SU-DHL-6 (cell line): Measurements from ENCODE around the gene HLA-DRA.
"Not testable (repeated sequence)": the region's sequence is repeated elsewhere in the genome, so short reads cannot be mapped to it uniquely, and the experiment has no call there.

Experiments used
- EZH2phosphoT487 ChIP-seq: fragments of 200-600 bp; sonication (generic), shearing (Covaris generic); conservative IDR thresholded peaks from 2 replicates; pipeline ENCODE4 v1.6.1; 2018; ENCODE audit warnings: mild to moderate bottlenecking, antibody characterized with exemption, low read length, moderate library complexity, mixed read lengths
- TF ChIP-seq, protein P1 (sequence below): fragments of 200-600 bp; sonication (generic); IDR thresholded peaks from one replicate; pipeline ENCODE4 v1.5.1; 2017; ENCODE audit warnings: antibody characterized with exemption, mild to moderate bottlenecking, low read length, moderate library complexity; ENCODE audit not compliant: insufficient read depth, poor library complexity, severe bottlenecking

- TF ChIP-seq, protein P1, sequence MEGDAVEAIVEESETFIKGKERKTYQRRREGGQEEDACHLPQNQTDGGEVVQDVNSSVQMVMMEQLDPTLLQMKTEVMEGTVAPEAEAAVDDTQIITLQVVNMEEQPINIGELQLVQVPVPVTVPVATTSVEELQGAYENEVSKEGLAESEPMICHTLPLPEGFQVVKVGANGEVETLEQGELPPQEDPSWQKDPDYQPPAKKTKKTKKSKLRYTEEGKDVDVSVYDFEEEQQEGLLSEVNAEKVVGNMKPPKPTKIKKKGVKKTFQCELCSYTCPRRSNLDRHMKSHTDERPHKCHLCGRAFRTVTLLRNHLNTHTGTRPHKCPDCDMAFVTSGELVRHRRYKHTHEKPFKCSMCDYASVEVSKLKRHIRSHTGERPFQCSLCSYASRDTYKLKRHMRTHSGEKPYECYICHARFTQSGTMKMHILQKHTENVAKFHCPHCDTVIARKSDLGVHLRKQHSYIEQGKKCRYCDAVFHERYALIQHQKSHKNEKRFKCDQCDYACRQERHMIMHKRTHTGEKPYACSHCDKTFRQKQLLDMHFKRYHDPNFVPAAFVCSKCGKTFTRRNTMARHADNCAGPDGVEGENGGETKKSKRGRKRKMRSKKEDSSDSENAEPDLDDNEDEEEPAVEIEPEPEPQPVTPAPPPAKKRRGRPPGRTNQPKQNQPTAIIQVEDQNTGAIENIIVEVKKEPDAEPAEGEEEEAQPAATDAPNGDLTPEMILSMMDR: not testable (repeated sequence)
- not testable (repeated sequence) for TF ChIP-seq EZH2phosphoT487
Measured at GRCh38 chr6:32433950-32434349, 5.7 kb upstream of the HLA-DRA start.
